ENCODE measurements around the gene VWA1. TPM values are rescaled to one million over a fixed set of nuclear protein-coding genes. Genes with fewer than 3 reads are reported as not detected.
A peak's percentile ranks its signal among the peaks of the same experiment; 100 is the strongest.
"Not testable (repeated sequence)": the region's sequence is repeated elsewhere in the genome, so short reads cannot be mapped to it uniquely, and the experiment has no call there.

Gene VWA1
- total RNA-seq, 1 donor from 2014 or later = 2.4 TPM

GRCh38 chr1:1415751-1416150 is 19.7 kb upstream of the VWA1 start:
- Histone ChIP-seq H3K79me2 (ENCODE audit: low read depth) (peaks cover 6% of the 10 kb centered on the region), H2AFZ (replicated peaks) (no peak overlapping the region), H4K20me1 (ENCODE audit: low read depth) (peaks cover 3% of the 10 kb centered on the region), H3K36me3 (no peaks in the 10 kb centered on the region), H3K4me3 (no peak overlapping the region), H3K9ac (no peak overlapping the region), H3K4me1 (peaks cover 1% of the 10 kb centered on the region), H3K27ac (no peak overlapping the region), H3F3A (ENCODE audit: low read depth) (peaks cover 19% of the 10 kb centered on the region), H3K9me3 (ENCODE audit: low read depth) (no peaks in the 10 kb centered on the region), H3K4me2 (no peak overlapping the region), H3K27me3 (no peaks in the 10 kb centered on the region)
- no peak for DNase-seq (ENCODE audit: low spot score)
- H3K4me3 Mint-ChIP-seq = no peak overlapping the region
- peaks cover 4% of the 10 kb centered on the region for H3K36me3 Mint-ChIP-seq
- peaks cover 2% of the 10 kb centered on the region for H3K27me3 Mint-ChIP-seq (ENCODE audit: insufficient read depth, low read depth)
- peaks cover 27% of the 10 kb centered on the region for H3K4me1 Mint-ChIP-seq
- TF ChIP-seq EZH2phosphoT487 (IDR thresholded peaks at IDR 0.05) = no peak
- no peak for TF ChIP-seq EZH2 (IDR thresholded peaks at IDR 0.05)
- TF ChIP-seq CTCF (IDR thresholded peaks at IDR 0.05) = no peak
- H3K27ac Mint-ChIP-seq = no peak overlapping the region
- H3K9me3 Mint-ChIP-seq = peaks cover 3% of the 10 kb centered on the region

GRCh38 chr1:1417396-1417795 is 18.1 kb upstream of the VWA1 start:
- H3K79me2 ChIP-seq (ENCODE audit: low read depth); H3K9ac ChIP-seq; H3K4me3 ChIP-seq; H3K27me3 Mint-ChIP-seq (ENCODE audit: insufficient read depth, low read depth); H3K9me3 ChIP-seq (ENCODE audit: low read depth); H3K36me3 ChIP-seq; H3K36me3 Mint-ChIP-seq; H2AFZ ChIP-seq (replicated peaks); H3K27me3 ChIP-seq; H3K4me2 ChIP-seq; H4K20me1 ChIP-seq (ENCODE audit: low read depth); H3K9me3 Mint-ChIP-seq; DNase-seq (ENCODE audit: low spot score); H3K27ac ChIP-seq: not testable (repeated sequence)
- Mint-ChIP-seq H3K4me1 (peaks cover 27% of the 10 kb centered on the region), H3K27ac (peak overlapping the region; percentile 99), H3K4me3 (peak overlapping the region; percentile 52)
- H3F3A ChIP-seq (ENCODE audit: low read depth) = peaks cover 14% of the 10 kb centered on the region
- H3K4me1 ChIP-seq = peaks cover 16% of the 10 kb centered on the region

GRCh38 chr1:1417825-1418463 is 17.5 kb upstream of the VWA1 start:
- not testable (repeated sequence) for H3K4me3 ChIP-seq; H3K36me3 Mint-ChIP-seq; H3K79me2 ChIP-seq (ENCODE audit: low read depth); H2AFZ ChIP-seq (replicated peaks); H3K27ac ChIP-seq; DNase-seq (ENCODE audit: low spot score); H3K27me3 ChIP-seq; H3K27me3 Mint-ChIP-seq (ENCODE audit: insufficient read depth, low read depth); H3K9ac ChIP-seq; H3K4me2 ChIP-seq; H3K9me3 Mint-ChIP-seq; H3K9me3 ChIP-seq (ENCODE audit: low read depth); H3K36me3 ChIP-seq; H4K20me1 ChIP-seq (ENCODE audit: low read depth)
- Histone ChIP-seq H3F3A (ENCODE audit: low read depth) (peaks cover 14% of the 10 kb centered on the region), H3K4me1 (peaks cover 16% of the 10 kb centered on the region)
- Mint-ChIP-seq H3K4me1 (peaks cover 29% of the 10 kb centered on the region), H3K27ac (peak overlapping the region; percentile 99), H3K4me3 (peak overlapping the region; percentile 52)

GRCh38 chr1:1418464-1419362 is 16.8 kb upstream of the VWA1 start:
- TF ChIP-seq EZH2phosphoT487 (IDR thresholded peaks at IDR 0.05) (no peak), CTCF (IDR thresholded peaks at IDR 0.05) (no peak), EZH2 (IDR thresholded peaks at IDR 0.05) (no peak)
- Histone ChIP-seq H3K79me2 (ENCODE audit: low read depth) (no peaks in the 10 kb centered on the region), H3K9me3 (ENCODE audit: low read depth) (no peaks in the 10 kb centered on the region), H3K4me1 (peaks cover 16% of the 10 kb centered on the region), H3K4me2 (no peak overlapping the region), H3K9ac (no peak overlapping the region), H3K27ac (no peak overlapping the region), H4K20me1 (ENCODE audit: low read depth) (no peaks in the 10 kb centered on the region), H3K4me3 (no peak overlapping the region), H2AFZ (replicated peaks) (no peak overlapping the region), H3K27me3 (no peaks in the 10 kb centered on the region), H3F3A (ENCODE audit: low read depth) (peaks cover 14% of the 10 kb centered on the region), H3K36me3 (no peaks in the 10 kb centered on the region)
- Mint-ChIP-seq H3K36me3 (no peaks in the 10 kb centered on the region), H3K4me3 (peak overlapping the region; percentile 52), H3K27ac (peak overlapping the region; percentile 99), H3K27me3 (ENCODE audit: insufficient read depth, low read depth) (peaks cover 2% of the 10 kb centered on the region), H3K9me3 (no peaks in the 10 kb centered on the region), H3K4me1 (peaks cover 32% of the 10 kb centered on the region)
- DNase-seq (ENCODE audit: low spot score) = no peak
